H9 (cell line): Measurements from ENCODE around the gene PPP1R15A. TPM values are rescaled to one million over a fixed set of nuclear protein-coding genes. Genes with fewer than 3 reads are reported as not detected.

Source experiments
- DNase-seq: peaks from one replicate; pipeline ENCODE4 v3.0.0-alpha.2; 2017
- H2AFZ ChIP-seq: one replicate; pipeline ENCODE4 v1.6.1; 2013; ENCODE audit warnings: mild to moderate bottlenecking, low read length, control low read depth, moderate library complexity
- H2AK5ac ChIP-seq: 2 replicates; pipeline ENCODE4 v1.6.1; 2013; ENCODE audit warnings: low read length, control low read depth, mixed read lengths; ENCODE audit not compliant: insufficient read length
- H2BK120ac ChIP-seq: one replicate; pipeline ENCODE4 v1.6.1; 2013; ENCODE audit warnings: low read depth, mild to moderate bottlenecking, low read length, control low read depth, inconsistent platforms; ENCODE audit not compliant: poor library complexity, severe bottlenecking
- H2BK12ac ChIP-seq: 2 replicates; pipeline ENCODE4 v1.6.1; 2013; ENCODE audit warnings: low read length, control low read depth, mixed read lengths, low read depth; ENCODE audit not compliant: insufficient read length
- H2BK15ac ChIP-seq: 2 replicates; pipeline ENCODE4 v1.6.1; 2013; ENCODE audit warnings: low read depth, low read length, control low read depth
- H2BK20ac ChIP-seq: one replicate; pipeline ENCODE4 v1.6.1; 2013; ENCODE audit warnings: low read depth, mild to moderate bottlenecking, low read length, control low read depth, inconsistent platforms; ENCODE audit not compliant: poor library complexity, severe bottlenecking
- H2BK5ac ChIP-seq: 2 replicates; pipeline ENCODE4 v1.6.1; 2013; ENCODE audit warnings: low read length, control low read depth, mixed read lengths; ENCODE audit not compliant: insufficient read length
- H3K14ac ChIP-seq: 2 replicates; pipeline ENCODE4 v1.6.1; 2013; ENCODE audit warnings: low read length, control low read depth; ENCODE audit not compliant: insufficient read depth
- H3K18ac ChIP-seq: 2 replicates; pipeline ENCODE4 v1.6.1; 2013; ENCODE audit warnings: low read depth, mild to moderate bottlenecking, mixed read lengths, low read length, control low read depth; ENCODE audit not compliant: insufficient read length
- H3K23ac ChIP-seq: 2 replicates; pipeline ENCODE4 v1.6.1; 2013; ENCODE audit warnings: low read length, control low read depth, mixed read lengths, low read depth; ENCODE audit not compliant: insufficient read length
- H3K23me2 ChIP-seq: 2 replicates; pipeline ENCODE4 v1.6.1; 2013; ENCODE audit warnings: low read depth, mild to moderate bottlenecking, mixed read lengths, low read length, control low read depth; ENCODE audit not compliant: insufficient read length, poor library complexity, severe bottlenecking
- H3K27ac ChIP-seq: 2 replicates; pipeline ENCODE4 v1.5.1; 2013; ENCODE audit warnings: low read length, control low read depth, mixed read lengths, low read depth; ENCODE audit not compliant: insufficient read length
- H3K27me3 ChIP-seq: 2 replicates; pipeline ENCODE4 v1.6.1; 2013; ENCODE audit warnings: low read length, control low read depth, inconsistent platforms; ENCODE audit not compliant: insufficient read depth
- H3K4ac ChIP-seq: 2 replicates; pipeline ENCODE4 v1.6.1; 2013; ENCODE audit warnings: low read depth, mild to moderate bottlenecking, control low read depth, inconsistent platforms, low read length, moderate library complexity
- H3K4me1 ChIP-seq: 2 replicates; pipeline ENCODE4 v1.6.1; 2013; ENCODE audit warnings: low read length, control low read depth, inconsistent platforms; ENCODE audit not compliant: insufficient read depth
- H3K4me2 ChIP-seq: 2 replicates; pipeline ENCODE4 v1.6.1; 2013; ENCODE audit warnings: low read length, control low read depth, mixed read lengths; ENCODE audit not compliant: insufficient read length, insufficient read depth
- H3K56ac ChIP-seq: 2 replicates; pipeline ENCODE4 v1.6.1; 2013; ENCODE audit warnings: low read depth, mild to moderate bottlenecking, mixed read lengths, low read length, control low read depth; ENCODE audit not compliant: insufficient read length
- H3K79me1 ChIP-seq: 2 replicates; pipeline ENCODE4 v1.6.1; 2013; ENCODE audit warnings: low read depth, mild to moderate bottlenecking, moderate library complexity, low read length, control low read depth, inconsistent platforms; ENCODE audit not compliant: insufficient read depth, poor library complexity, severe bottlenecking
- H3K79me2 ChIP-seq: 2 replicates; pipeline ENCODE4 v1.6.1; 2013; ENCODE audit warnings: low read length, control low read depth, inconsistent platforms; ENCODE audit not compliant: insufficient read depth
- H3K9ac ChIP-seq: 2 replicates; pipeline ENCODE4 v1.6.1; 2013; ENCODE audit warnings: low read length, control low read depth, mixed read lengths; ENCODE audit not compliant: insufficient read length; ENCODE audit errors: extremely low read depth
- H3K9me3 ChIP-seq: one replicate; pipeline ENCODE4 v1.6.1; 2013; ENCODE audit warnings: low read depth, low read length, inconsistent platforms; ENCODE audit not compliant: control insufficient read depth
- H3T11ph ChIP-seq: one replicate; pipeline ENCODE4 v1.6.1; 2013; ENCODE audit warnings: mild to moderate bottlenecking, low read length, control low read depth, inconsistent platforms
- H4K20me1 ChIP-seq: one replicate; pipeline ENCODE4 v1.6.1; 2013; ENCODE audit not compliant: control insufficient read depth, insufficient read length, insufficient read depth
- H4K5ac ChIP-seq: 2 replicates; pipeline ENCODE4 v1.6.1; 2013; ENCODE audit warnings: low read depth, mild to moderate bottlenecking, mixed read lengths, low read length, control low read depth; ENCODE audit not compliant: insufficient read length
- H4K8ac ChIP-seq: replicated peaks from 2 replicates; pipeline ENCODE4 v1.6.1; 2013; ENCODE audit warnings: low read length, control low read depth, mixed read lengths, low read depth; ENCODE audit not compliant: insufficient read length
- H4K91ac ChIP-seq: 2 replicates; pipeline ENCODE4 v1.6.1; 2013; ENCODE audit warnings: low read depth, mild to moderate bottlenecking, moderate library complexity, mixed read lengths, low read length, control low read depth; ENCODE audit not compliant: insufficient read length
- H3K27ac Mint-ChIP-seq, 3 experiments: 2 replicates in 2 of 3; 3 replicates in 1 of 3; pipeline ENCODE4 v1.8.0; 2020 to 2021; ENCODE audit warnings: mixed read lengths in 3 of 3, mild to moderate bottlenecking in 1 of 3, moderate library complexity in 1 of 3
- H3K27me3 Mint-ChIP-seq: 2 replicates; pipeline ENCODE4 v1.8.0; 2021; ENCODE audit warnings: low read depth, mild to moderate bottlenecking, moderate library complexity, mixed read lengths
- H3K36me3 Mint-ChIP-seq, 3 experiments: 2 replicates in 2 of 3; 3 replicates in 1 of 3; pipeline ENCODE4 v1.8.0; 2020 to 2021; ENCODE audit warnings: low read depth in 3 of 3, mixed read lengths in 3 of 3; ENCODE audit not compliant: insufficient read depth in 1 of 3
- H3K4me1 Mint-ChIP-seq, 2 experiments: 2 replicates each; pipeline ENCODE4 v1.8.0; 2020; ENCODE audit warnings: mixed read lengths in 2 of 2
- H3K4me3 Mint-ChIP-seq, 2 experiments: 2 replicates in 1 of 2; 3 replicates in 1 of 2; pipeline ENCODE4 v1.8.0; 2020 to 2021; ENCODE audit warnings: mild to moderate bottlenecking in 2 of 2, mixed read lengths in 2 of 2, moderate library complexity in 1 of 2
- H3K9me3 Mint-ChIP-seq, 2 experiments: 2 replicates in 1 of 2; 3 replicates in 1 of 2; pipeline ENCODE4 v1.8.0; 2020; ENCODE audit warnings: mild to moderate bottlenecking in 2 of 2, mixed read lengths in 2 of 2, moderate library complexity in 1 of 2
- CTCF ChIP-seq: fragments of 200-600 bp; sonication (generic); conservative IDR thresholded peaks from 3 replicates; pipeline ENCODE4 v1.8.0; 2021; ENCODE audit warnings: antibody characterized with exemption, mild to moderate bottlenecking
- WGBS: extraction: QIAGEN DNeasy Blood & Tissue Kit; methylation state at CpG from one replicate; pipeline ENCODE4 v1.1.7; 2013; ENCODE audit warnings: missing lambda C conversion rate, low lambda C conversion rate, mixed read lengths; ENCODE audit not compliant: insufficient read length; ENCODE audit errors: extremely low coverage; 5-methylcytosine and 5-hydroxymethylcytosine counted together
- total RNA-seq: library from RNA; stranded (reverse); gene quantifications from 2 replicates; pipeline ENCODE4 v1.2.1, GENCODE V29; 2021

The PPP1R15A gene
- total RNA-seq, 1 experiment from 2014 or later, result 17.2 TPM

GRCh38 chr19:48835734-48836088, 36.5 kb upstream of the PPP1R15A start:
- no peak overlapping the region for H2AFZ ChIP-seq
- H3K18ac ChIP-seq, result no peak overlapping the region
- H3K9ac ChIP-seq, result peak overlapping the region; percentile 31
- H2BK15ac ChIP-seq, result no peak overlapping the region
- Mint-ChIP-seq H3K4me1 (peaks cover 15% of the 10 kb centered on the region in 2 experiments), H3K27ac (peak overlapping the region; percentile 91 to 96 (median 94); a peak in 6 of 7 replicates), H3K27me3 (no peaks in the 10 kb centered on the region), H3K9me3 (peaks cover 0 to 2% of the 10 kb centered on the region in 2 experiments; a peak in 1 of 5 replicates), H3K36me3 (peaks cover 11 to 24% (median 15%) of the 10 kb centered on the region in 3 experiments), H3K4me3 (peak overlapping the region; percentile 78 to 88)
- peaks cover 2% of the 10 kb centered on the region; the same call in 1 of the 2 replicates for H3K4me1 ChIP-seq
- H3T11ph ChIP-seq, result no peak overlapping the region
- no CpG with 5 or more reads among the region's 12 CpGs for WGBS
- peak; percentile 95 for DNase-seq
- H3K56ac ChIP-seq, result no peak overlapping the region
- H4K5ac ChIP-seq, result no peak overlapping the region
- no peaks in the 10 kb centered on the region for H4K20me1 ChIP-seq
- H2AK5ac ChIP-seq, result no peak overlapping the region
- H3K9me3 ChIP-seq, result no peaks in the 10 kb centered on the region
- H2BK20ac ChIP-seq, result no peak overlapping the region
- H4K8ac ChIP-seq, result no peak overlapping the region
- no peaks in the 10 kb centered on the region for H3K79me2 ChIP-seq
- H3K23me2 ChIP-seq, result peaks cover 8% of the 10 kb centered on the region
- no peak overlapping the region for H2BK5ac ChIP-seq
- H3K4me2 ChIP-seq, result peak overlapping the region; percentile 75
- H3K27me3 ChIP-seq, result no peaks in the 10 kb centered on the region
- H3K23ac ChIP-seq, result no peak overlapping the region
- H2BK120ac ChIP-seq, result no peak overlapping the region
- no peak overlapping the region for H4K91ac ChIP-seq
- peak; percentile 96 for TF ChIP-seq CTCF
- no peak overlapping the region for H3K4ac ChIP-seq
- H3K79me1 ChIP-seq, result no peaks in the 10 kb centered on the region
- no peak overlapping the region for H2BK12ac ChIP-seq
- H3K14ac ChIP-seq, result no peak overlapping the region
- peak overlapping the region; percentile 41 for H3K27ac ChIP-seq
